ENCODE measurements around the gene LRRC27.

LRRC27 gene

GRCh38 chr10:132356621-132357195 is 24.7 kb downstream of the LRRC27 start:
- H3F3A ChIP-seq (ENCODE audit: insufficient read depth, low read length): no peaks in the 10 kb centered on the region
- H3K27ac ChIP-seq (ENCODE audit: low read depth, low read length, poor library complexity, severe bottlenecking): no peak overlapping the region
- H3K79me2 ChIP-seq (ENCODE audit: insufficient read depth, low read length): no peaks in the 10 kb centered on the region
- no peaks in the 10 kb centered on the region for H3K36me3 ChIP-seq (ENCODE audit: insufficient read depth, low read length)
- H3K4me3 ChIP-seq (ENCODE audit: low read depth, low read length, poor library complexity, severe bottlenecking): no peak overlapping the region
- H3K9me2 ChIP-seq (ENCODE audit: low read depth, low read length): no peaks in the 10 kb centered on the region
- no peak overlapping the region for H3K4me2 ChIP-seq (ENCODE audit: low read length)
- H3K9me3 ChIP-seq (ENCODE audit: low read length): no peaks in the 10 kb centered on the region
- H3K27me3 ChIP-seq (ENCODE audit: insufficient read depth, low read length): no peaks in the 10 kb centered on the region
- TF ChIP-seq CTCF (IDR thresholded peaks at IDR 0.05; ENCODE audit: low read length) (no peak), EZH2 (IDR thresholded peaks at IDR 0.05; ENCODE audit: borderline replicate concordance, low read length) (no peak)
- H2AFZ ChIP-seq (ENCODE audit: low read length): no peak overlapping the region
- no peaks in the 10 kb centered on the region for H4K20me1 ChIP-seq (ENCODE audit: insufficient read depth, low read length)
- H3K4me1 ChIP-seq (ENCODE audit: insufficient read depth, low read length, severe bottlenecking): no peaks in the 10 kb centered on the region
- no peak overlapping the region for H3K9ac ChIP-seq (ENCODE audit: low read length)

GRCh38 chr10:132357286-132358058 is 25.5 kb downstream of the LRRC27 start:
- Histone ChIP-seq H3K9ac (ENCODE audit: low read length) (no peak overlapping the region), H3K4me2 (ENCODE audit: low read length) (no peak overlapping the region), H3K9me2 (ENCODE audit: low read depth, low read length) (no peaks in the 10 kb centered on the region), H3K27ac (ENCODE audit: low read depth, low read length, poor library complexity, severe bottlenecking) (no peak overlapping the region), H3K79me2 (ENCODE audit: insufficient read depth, low read length) (no peaks in the 10 kb centered on the region), H3K9me3 (ENCODE audit: low read length) (no peaks in the 10 kb centered on the region), H3K27me3 (ENCODE audit: insufficient read depth, low read length) (no peaks in the 10 kb centered on the region), H3K4me3 (ENCODE audit: low read depth, low read length, poor library complexity, severe bottlenecking) (no peak overlapping the region), H3K4me1 (ENCODE audit: insufficient read depth, low read length, severe bottlenecking) (no peaks in the 10 kb centered on the region), H4K20me1 (ENCODE audit: insufficient read depth, low read length) (no peaks in the 10 kb centered on the region), H3K36me3 (ENCODE audit: insufficient read depth, low read length) (no peaks in the 10 kb centered on the region), H3F3A (ENCODE audit: insufficient read depth, low read length) (no peaks in the 10 kb centered on the region), H2AFZ (ENCODE audit: low read length) (no peak overlapping the region)
- TF ChIP-seq CTCF (IDR thresholded peaks at IDR 0.05; ENCODE audit: low read length) (no peak), EZH2 (IDR thresholded peaks at IDR 0.05; ENCODE audit: borderline replicate concordance, low read length) (no peak)

GRCh38 chr10:132359305-132360040 is 27.5 kb downstream of the LRRC27 start:
- no peaks in the 10 kb centered on the region for H3K4me1 ChIP-seq (ENCODE audit: insufficient read depth, low read length, severe bottlenecking)

More at GRCh38 chr10:132359305-132360040, 27.5 kb downstream of the LRRC27 start:
- Histone ChIP-seq H4K20me1 (ENCODE audit: insufficient read depth, low read length) (no peaks in the 10 kb centered on the region), H3K9me3 (ENCODE audit: low read length) (no peaks in the 10 kb centered on the region), H3K27ac (ENCODE audit: low read depth, low read length, poor library complexity, severe bottlenecking) (no peak overlapping the region), H3K79me2 (ENCODE audit: insufficient read depth, low read length) (no peaks in the 10 kb centered on the region), H2AFZ (ENCODE audit: low read length) (no peak overlapping the region), H3K4me3 (ENCODE audit: low read depth, low read length, poor library complexity, severe bottlenecking) (no peak overlapping the region), H3K27me3 (ENCODE audit: insufficient read depth, low read length) (no peaks in the 10 kb centered on the region), H3K4me2 (ENCODE audit: low read length) (no peak overlapping the region), H3K9ac (ENCODE audit: low read length) (no peak overlapping the region), H3K9me2 (ENCODE audit: low read depth, low read length) (no peaks in the 10 kb centered on the region), H3F3A (ENCODE audit: insufficient read depth, low read length) (no peaks in the 10 kb centered on the region), H3K36me3 (ENCODE audit: insufficient read depth, low read length) (no peaks in the 10 kb centered on the region)
- TF ChIP-seq EZH2 (IDR thresholded peaks at IDR 0.05; ENCODE audit: borderline replicate concordance, low read length): no peak
- TF ChIP-seq CTCF (IDR thresholded peaks at IDR 0.05; ENCODE audit: low read length): no peak

All from OCI-LY1 (cell line).